Transverse colon (tissue), 3 donors: ENCODE results near the gene LHFPL6.

Experiments
- CTCF ChIP-seq, 5 experiments: fragments of 200-600 bp in 3 of 5; fragments of 450-650 bp in 2 of 5; sonication (generic) in 3 of 5; IDR thresholded peaks; 1 replicate in 2 of 5; 2 replicates in 3 of 5; pipeline ENCODE4 v1.5.1; 2016 to 2017; ENCODE audit warnings: antibody characterized with exemption in 5 of 5, inconsistent platforms in 3 of 5, mild to moderate bottlenecking in 2 of 5, moderate library complexity in 1 of 5
- EP300 ChIP-seq: sonication (generic); formaldehyde crosslinking; IDR thresholded peaks from one replicate; pipeline ENCODE4 v1.6.1; 2017; ENCODE audit warnings: antibody characterized with exemption, low read depth
- POLR2A ChIP-seq: fragments of 450-650 bp; IDR thresholded peaks from one replicate; pipeline ENCODE4 v1.6.1; 2016; ENCODE audit warnings: antibody characterized with exemption, mild to moderate bottlenecking, moderate library complexity

- no peak for TF ChIP-seq POLR2A
- no peak for TF ChIP-seq EP300
- no peak for TF ChIP-seq CTCF (IDR thresholded peaks at IDR 0.05)
Observed at GRCh38 chr13:39317291-39317690, 285.7 kb downstream of the LHFPL6 start.
